HG02885 (cell line): ENCODE data around the gene CHST11.
"Not testable (repeated sequence)": the region's sequence is repeated elsewhere in the genome, so short reads cannot be mapped to it uniquely, and the experiment has no call there.

Experiments
- ATAC-seq: cut with Tn5 transposase; IDR thresholded peaks from one replicate; pipeline ENCODE4 v1.9.1; 2021; ENCODE audit warnings: mild to moderate bottlenecking; ENCODE audit not compliant: unreplicated experiment, poor library complexity

Gene CHST11

GRCh38 chr12:104574758-104575157 lies 118.0 kb downstream of the CHST11 start:
- ATAC-seq: not testable (repeated sequence)

- no peak for ATAC-seq
These were observed 118.9 kb downstream of the CHST11 start for GRCh38 chr12:104575442-104576186.

DNA sequence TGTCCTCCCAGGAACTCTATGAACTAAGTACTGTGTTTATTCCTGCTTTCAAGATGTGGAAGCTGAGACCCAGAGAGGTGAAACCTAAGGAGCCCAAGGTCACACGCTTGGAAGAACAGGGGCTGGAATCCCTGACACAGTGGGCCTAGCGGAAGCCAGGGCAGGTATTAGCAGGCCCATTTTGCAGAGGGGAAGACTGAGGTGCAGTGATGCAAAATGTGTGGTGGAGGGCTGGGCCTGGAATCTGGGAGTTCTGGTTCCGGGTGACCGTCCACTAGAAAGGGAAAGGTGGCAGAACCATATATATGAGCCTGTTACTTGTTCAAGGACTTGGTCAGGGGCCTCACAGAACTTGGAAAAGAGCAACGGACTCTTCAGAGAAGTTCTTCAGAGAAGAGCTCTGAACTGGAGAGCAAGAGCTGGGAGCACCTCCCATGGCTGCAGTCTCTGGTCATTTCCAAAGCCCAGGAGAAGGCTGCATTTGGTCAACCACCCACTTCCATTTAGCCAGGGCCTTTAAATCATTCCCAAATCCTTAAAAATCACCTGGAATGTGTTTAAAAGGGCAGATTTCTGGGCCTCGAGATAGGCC lies 119.5 kb downstream of the CHST11 start:
- no peak for ATAC-seq

DNA sequence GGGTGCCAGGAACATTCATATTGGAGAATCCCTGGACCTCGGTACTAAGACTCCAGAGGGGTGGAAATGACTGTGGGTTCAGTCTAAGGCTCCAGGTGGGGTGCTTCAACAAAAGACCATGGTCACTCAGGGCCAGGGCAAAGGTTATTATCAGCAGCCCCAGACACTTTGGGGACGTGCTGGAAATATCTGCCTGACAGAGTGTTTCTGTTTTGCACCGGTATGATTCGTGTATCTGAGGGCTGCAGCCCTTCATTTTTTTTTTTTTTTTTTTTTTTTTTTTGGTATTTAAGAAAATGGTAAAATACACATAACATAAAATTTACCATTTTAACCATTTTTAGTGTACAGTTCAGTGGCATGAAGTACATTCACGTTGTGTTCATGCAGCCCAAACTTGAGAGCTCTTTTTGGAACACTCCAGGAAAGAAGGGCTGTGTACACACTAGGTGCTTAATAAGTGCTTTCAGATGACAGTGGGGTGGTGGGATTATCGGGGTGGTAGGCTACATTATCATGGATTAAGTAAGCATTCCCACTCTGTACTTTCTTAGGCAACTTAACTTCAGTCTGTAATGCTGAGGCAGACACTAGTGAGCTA lies 120.3 kb downstream of the CHST11 start:
- no peak for ATAC-seq

DNA sequence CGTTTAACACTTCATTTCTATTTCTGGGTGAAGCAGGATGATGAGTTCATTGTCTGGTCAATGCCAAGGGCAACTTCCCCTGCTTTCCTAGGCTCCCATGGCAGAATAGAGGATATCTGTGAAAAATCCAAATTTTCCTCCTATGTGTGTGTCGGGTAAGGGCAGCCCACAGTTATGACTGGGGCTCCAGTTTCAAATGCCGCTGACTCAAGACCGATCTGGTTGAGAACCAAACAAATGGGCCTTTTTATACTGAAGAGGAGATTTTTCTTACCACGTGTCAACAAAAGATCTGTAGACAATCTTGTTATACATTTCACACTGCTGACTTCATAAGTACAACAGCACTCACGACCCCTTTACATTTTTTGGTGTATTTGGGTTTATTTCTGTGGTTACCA lies 120.8 kb downstream of the CHST11 start:
- ATAC-seq: no peak

GRCh38 chr12:104578453-104578852 lies 121.7 kb downstream of the CHST11 start:
- no peak for ATAC-seq

DNA sequence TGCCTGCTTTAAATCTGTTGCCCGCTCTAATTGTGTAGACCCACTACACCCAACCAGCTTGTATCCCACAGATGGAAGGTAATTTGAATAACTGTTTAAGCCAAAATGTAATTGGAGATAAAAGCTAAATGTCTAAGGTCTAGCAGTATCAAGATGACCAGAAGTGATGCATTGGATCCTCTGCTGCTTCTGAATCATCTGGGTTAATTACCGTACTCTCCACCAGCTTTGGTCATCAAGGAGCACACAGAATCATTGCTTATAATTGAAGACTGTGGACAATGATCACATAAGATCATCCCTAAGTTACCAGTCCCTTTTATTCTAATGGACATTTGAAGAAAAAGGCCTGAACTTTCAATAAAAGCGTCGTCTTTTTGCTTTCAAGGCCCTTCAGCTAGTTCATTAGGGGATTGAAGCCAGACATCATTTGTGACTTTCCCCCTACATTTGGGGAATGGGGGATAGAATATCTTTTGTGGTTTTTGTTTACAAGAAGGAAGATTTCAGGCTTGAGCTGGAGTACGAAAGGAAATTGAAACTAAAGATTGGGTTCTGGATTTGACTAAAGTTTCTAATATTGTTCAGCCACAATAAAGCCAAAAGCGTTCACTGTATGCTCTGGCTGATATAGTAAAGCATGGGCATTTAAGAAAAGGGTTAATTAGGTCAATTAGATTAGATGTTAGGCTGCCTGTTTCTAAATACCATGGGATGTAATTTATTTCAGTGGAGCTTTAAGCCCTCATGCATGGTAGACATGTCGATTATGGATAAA lies 123.2 kb downstream of the CHST11 start:
- ATAC-seq: peak; percentile 49

GRCh38 chr12:104581005-104581570 lies 124.3 kb downstream of the CHST11 start:
- ATAC-seq: no peak

DNA sequence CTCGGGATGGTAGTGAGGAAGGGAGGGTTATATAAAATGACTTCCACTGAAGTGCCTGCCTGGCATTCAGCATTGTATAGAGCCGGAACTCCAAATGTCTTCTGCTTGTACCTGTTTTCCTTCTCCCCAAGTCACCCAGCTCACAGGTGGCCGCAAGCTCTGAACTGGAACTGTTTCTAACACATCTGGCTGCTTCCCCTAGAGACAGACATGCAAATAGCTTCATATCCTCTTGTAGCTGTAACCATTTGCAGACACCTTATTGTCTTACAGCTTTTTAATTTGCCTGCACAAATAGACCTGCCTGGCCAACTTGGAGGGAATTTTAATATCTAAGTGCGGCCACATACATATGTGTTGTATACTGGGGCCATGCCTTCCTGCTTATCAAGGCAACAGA lies 126.0 kb downstream of the CHST11 start:
- ATAC-seq: peak; percentile 82

GRCh38 chr12:104583301-104583700 lies 126.6 kb downstream of the CHST11 start:
- peak; percentile 53 for ATAC-seq

DNA sequence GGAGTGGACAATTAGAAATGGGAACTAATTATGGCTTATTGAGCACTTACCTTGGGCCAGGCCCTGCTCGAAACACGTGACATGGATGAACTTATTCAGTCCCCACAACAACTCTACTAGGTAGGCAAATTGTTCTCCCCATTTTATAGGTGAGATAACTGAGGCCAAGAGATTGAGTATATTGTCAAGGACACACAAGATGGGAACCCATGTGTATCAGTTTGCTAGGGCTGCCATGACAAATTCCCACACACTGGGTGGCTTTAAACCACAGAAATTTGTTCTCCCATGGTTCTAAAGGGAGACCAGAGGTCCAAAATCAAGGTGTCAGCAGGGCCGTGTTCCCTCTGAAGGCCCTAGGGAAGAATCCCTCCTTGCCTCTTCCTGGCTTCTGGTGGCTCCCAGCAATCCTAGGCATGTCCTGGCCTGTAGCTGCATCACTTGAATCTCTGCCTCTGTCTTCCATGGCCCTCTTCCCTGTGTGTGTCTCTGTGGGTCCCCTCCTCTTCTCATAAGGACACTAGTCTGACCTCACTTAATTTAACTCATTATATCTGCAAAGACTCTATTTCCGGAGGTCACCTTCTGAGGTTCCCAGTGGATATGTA lies 128.8 kb downstream of the CHST11 start:
- no peak for ATAC-seq

DNA sequence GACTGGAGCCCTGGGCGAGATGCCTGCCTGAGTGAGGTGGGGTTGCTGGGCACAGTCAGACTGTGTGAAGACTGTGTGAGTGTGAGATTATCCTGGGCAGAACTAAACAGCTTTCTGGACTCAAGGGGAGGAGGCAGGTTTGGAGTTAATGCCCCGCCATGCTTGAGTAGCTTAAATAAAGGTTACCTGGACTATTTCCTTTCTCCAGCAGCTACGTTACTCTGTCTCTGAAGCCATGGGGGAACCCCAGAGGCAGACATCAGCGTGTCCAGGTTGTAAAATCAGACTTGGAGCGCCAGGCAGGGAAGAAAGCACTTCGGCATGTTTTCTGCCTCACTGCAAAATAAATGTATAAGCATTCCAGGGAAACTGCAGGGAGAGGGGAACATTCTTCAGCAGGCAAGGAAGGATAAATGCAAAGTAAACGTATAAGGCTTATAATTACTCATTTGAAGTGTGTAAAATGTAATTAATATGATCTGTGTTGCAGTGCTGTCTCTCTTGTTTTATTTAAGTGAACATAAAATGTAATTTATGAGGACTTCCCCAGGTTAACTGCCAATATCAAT lies 129.7 kb downstream of the CHST11 start:
- ATAC-seq: no peak

- no peak for ATAC-seq
These were observed 131.5 kb downstream of the CHST11 start for GRCh38 chr12:104588047-104588920.

GRCh38 chr12:104588921-104589590 lies 132.3 kb downstream of the CHST11 start:
- ATAC-seq: no peak

DNA sequence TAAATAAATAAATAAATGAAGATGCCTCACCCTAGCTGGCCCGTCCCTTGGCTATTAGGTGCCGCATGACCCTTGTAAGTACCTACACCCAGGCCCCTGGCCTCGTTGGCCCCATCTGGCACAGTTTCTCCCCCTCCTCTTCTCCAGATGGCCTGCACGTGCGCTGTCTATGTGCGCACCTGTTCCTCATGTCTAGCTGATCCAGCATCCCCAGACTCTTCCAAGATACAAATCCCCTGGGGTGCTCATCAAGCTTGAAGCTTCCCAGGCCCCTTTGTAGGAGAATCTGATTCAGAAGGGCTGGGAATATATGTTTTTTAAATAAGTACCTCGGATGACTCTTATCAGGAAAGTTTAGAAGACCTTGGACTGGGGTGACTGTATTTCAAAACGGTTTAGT lies 133.3 kb downstream of the CHST11 start:
- ATAC-seq: no peak

- no peak for ATAC-seq
These were observed 134.6 kb downstream of the CHST11 start for GRCh38 chr12:104591257-104591885.

- ATAC-seq: no peak
These were observed 136.7 kb downstream of the CHST11 start for GRCh38 chr12:104593482-104593881.
